Measurements from ENCODE around the gene CTSD. TPM values are rescaled to one million over a fixed set of nuclear protein-coding genes. Genes with fewer than 3 reads are reported as not detected.

CTSD gene
- total and polyA plus RNA-seq, 2 of the 8 experiments (the other 6 are each of a cell fraction or from before 2014, with no cell fraction given) = 169 to 173 TPM

GRCh38 chr11:1742371-1742770 lies 21.4 kb downstream of the CTSD start:
- no peaks in the 10 kb centered on the region for H3K79me1 ChIP-seq (ENCODE audit: low read depth, low read length)
- H3K27me3 ChIP-seq (replicated peaks in 1 of 4; ENCODE audit: control insufficient read depth in 3 of 4, extremely low read depth in 1 of 4, insufficient read depth in 3 of 4, low read length in 3 of 4) = peaks cover under 1 to 9% (median 1%) of the 10 kb centered on the region in 4 experiments; a peak in 5 of 7 replicates

More at GRCh38 chr11:1742371-1742770, 21.4 kb downstream of the CTSD start:
- H2BK20ac ChIP-seq (ENCODE audit: low read length) = no peak overlapping the region
- peaks cover 0 to 10% of the 10 kb centered on the region in 2 experiments for H4K20me1 ChIP-seq (replicated peaks in 1 of 2; ENCODE audit: control insufficient read depth in 1 of 2, insufficient read depth in 2 of 2, low read length in 2 of 2)
- H3K27ac ChIP-seq (ENCODE audit: low read depth, low read length) = no peak overlapping the region
- H2BK120ac ChIP-seq (replicated peaks; ENCODE audit: low read depth, low read length) = no peak overlapping the region
- ChIA-PET POLR2A (ENCODE audit: partially characterized antibody) (interaction anchor here (0.6 kb wide), 1 partner anchor 20 kb away, joined by 3 read pairs; no protein-coding TSS in a partner anchor), CTCF (ENCODE audit: partially characterized antibody) (interaction anchor here (0.9 kb wide), 1 partner anchor 408 kb away, joined by 3 read pairs; no protein-coding TSS in a partner anchor)
- no peak overlapping the region for H3K56ac ChIP-seq (replicated peaks; ENCODE audit: insufficient read length, low read depth, low read length)
- H3K4me3 ChIP-seq (ENCODE audit: extremely low read depth in 1 of 4, insufficient read depth in 2 of 4, low read depth in 3 of 4, low read length in 4 of 4) = no peak overlapping the region
- no peak overlapping the region for H3K23ac ChIP-seq (ENCODE audit: insufficient read length)
- TF ChIP-seq HDAC2 (IDR thresholded peaks at IDR 0.05; ENCODE audit: borderline replicate concordance in 1 of 2, low read depth in 2 of 2, low read length in 2 of 2) = no peak
- no peak for TF ChIP-seq SP2 (IDR thresholded peaks at IDR 0.05; ENCODE audit: low read length)
- TF ChIP-seq FOSL1 (IDR thresholded peaks at IDR 0.05; ENCODE audit: insufficient read depth, low read depth, low read length) = no peak
- TF ChIP-seq CTBP2 (IDR thresholded peaks at IDR 0.05; ENCODE audit: borderline replicate concordance, insufficient read depth, insufficient read length, low read length) = no peak
- no peak for TF ChIP-seq PHF8 (conservative IDR thresholded peaks at IDR 0.05; ENCODE audit: low read depth, low read length)
- TF ChIP-seq USF2 (IDR thresholded peaks at IDR 0.05; ENCODE audit: low read length) = no peak
- TF ChIP-seq TAF1 (IDR thresholded peaks at IDR 0.05; ENCODE audit: low read depth, low read length) = no peak
- TF ChIP-seq POLR2AphosphoS5 (IDR thresholded peaks at IDR 0.05; ENCODE audit: low read depth, low read length) = no peak
- TF ChIP-seq GABPA (IDR thresholded peaks at IDR 0.05; ENCODE audit: borderline replicate concordance, insufficient read depth, low read length) = no peak
- no peak for TF ChIP-seq CHD2 (IDR thresholded peaks at IDR 0.05; ENCODE audit: low read length)
- TF ChIP-seq BRCA1 (IDR thresholded peaks at IDR 0.05; ENCODE audit: low read depth, low read length) = no peak
- TF ChIP-seq EZH2 (IDR thresholded peaks at IDR 0.05; ENCODE audit: low read depth, low read length, severe bottlenecking) = no peak
- peaks cover 10% of the 10 kb centered on the region for H3K23me2 ChIP-seq (ENCODE audit: low read depth, low read length)
- H3K4me2 ChIP-seq (ENCODE audit: insufficient read depth in 1 of 2, low read depth in 2 of 2, low read length in 2 of 2) = no peak overlapping the region
- H4K8ac ChIP-seq (ENCODE audit: extremely low read depth, insufficient read depth, low read length) = no peak overlapping the region
- H3K79me2 ChIP-seq (ENCODE audit: control insufficient read depth in 1 of 2, insufficient read depth in 2 of 2, low read length in 2 of 2) = no peaks in the 10 kb centered on the region
- H4K91ac ChIP-seq (replicated peaks; ENCODE audit: insufficient read length, low read length) = no peak overlapping the region
- H3K4ac ChIP-seq (replicated peaks; ENCODE audit: insufficient read length, low read depth, low read length) = no peak overlapping the region
- H2BK15ac ChIP-seq (ENCODE audit: low read length) = no peak overlapping the region
- no peak overlapping the region for H2BK12ac ChIP-seq (ENCODE audit: low read depth, low read length)
- FAIRE-seq (no peak), DNase-seq (ENCODE audit: low read depth in 1 of 2, low spot score in 2 of 2) (no peak)
- H2AK5ac ChIP-seq (ENCODE audit: low read depth, low read length) = no peak overlapping the region
- no peak overlapping the region for H3K9ac ChIP-seq (replicated peaks in 1 of 4; ENCODE audit: extremely low read depth in 1 of 4, low read depth in 3 of 4, low read length in 3 of 4)
- H2BK5ac ChIP-seq (ENCODE audit: low read depth, low read length) = no peak overlapping the region
- no peak overlapping the region for H3K14ac ChIP-seq (ENCODE audit: insufficient read length)
- H2AFZ ChIP-seq (ENCODE audit: low read length) = no peak overlapping the region
- no peak overlapping the region for H3K18ac ChIP-seq (ENCODE audit: extremely low read depth, low read length)
- no peaks in the 10 kb centered on the region for H3K4me1 ChIP-seq (replicated peaks in 1 of 4; ENCODE audit: control insufficient read depth in 3 of 4, insufficient read depth in 4 of 4, low read length in 3 of 4)
- H4K5ac ChIP-seq (ENCODE audit: insufficient read length, low read depth, low read length) = no peak overlapping the region
- WGBS, 2 experiments (ENCODE audit: extremely low coverage in 1 of 2, insufficient coverage in 1 of 2, insufficient read length in 1 of 2, insufficient replicate concordance in 2 of 2, low coverage in 1 of 2, low lambda C conversion rate in 2 of 2, missing lambda C conversion rate in 1 of 2) = 71 to 100% methylated on average over 2 to 4 of the region's 4 CpGs
- H3K9me3 ChIP-seq (ENCODE audit: insufficient read depth in 2 of 2, low read depth in 1 of 2, low read length in 1 of 2) = peaks cover 0 to 5% of the 10 kb centered on the region in 2 experiments; a peak in 2 of 4 replicates
- no peaks in the 10 kb centered on the region; a peak in 1 of 8 replicates for H3K36me3 ChIP-seq (ENCODE audit: control insufficient read depth in 2 of 4, insufficient read depth in 4 of 4, low read length in 3 of 4)
